Measurements from ENCODE around the gene TUBAL3. TPM values are rescaled to one million over a fixed set of nuclear protein-coding genes. Genes with fewer than 3 reads are reported as not detected.

Gene TUBAL3
- total RNA-seq, 1 experiment from 2014 or later, result 0.19 TPM

DNA sequence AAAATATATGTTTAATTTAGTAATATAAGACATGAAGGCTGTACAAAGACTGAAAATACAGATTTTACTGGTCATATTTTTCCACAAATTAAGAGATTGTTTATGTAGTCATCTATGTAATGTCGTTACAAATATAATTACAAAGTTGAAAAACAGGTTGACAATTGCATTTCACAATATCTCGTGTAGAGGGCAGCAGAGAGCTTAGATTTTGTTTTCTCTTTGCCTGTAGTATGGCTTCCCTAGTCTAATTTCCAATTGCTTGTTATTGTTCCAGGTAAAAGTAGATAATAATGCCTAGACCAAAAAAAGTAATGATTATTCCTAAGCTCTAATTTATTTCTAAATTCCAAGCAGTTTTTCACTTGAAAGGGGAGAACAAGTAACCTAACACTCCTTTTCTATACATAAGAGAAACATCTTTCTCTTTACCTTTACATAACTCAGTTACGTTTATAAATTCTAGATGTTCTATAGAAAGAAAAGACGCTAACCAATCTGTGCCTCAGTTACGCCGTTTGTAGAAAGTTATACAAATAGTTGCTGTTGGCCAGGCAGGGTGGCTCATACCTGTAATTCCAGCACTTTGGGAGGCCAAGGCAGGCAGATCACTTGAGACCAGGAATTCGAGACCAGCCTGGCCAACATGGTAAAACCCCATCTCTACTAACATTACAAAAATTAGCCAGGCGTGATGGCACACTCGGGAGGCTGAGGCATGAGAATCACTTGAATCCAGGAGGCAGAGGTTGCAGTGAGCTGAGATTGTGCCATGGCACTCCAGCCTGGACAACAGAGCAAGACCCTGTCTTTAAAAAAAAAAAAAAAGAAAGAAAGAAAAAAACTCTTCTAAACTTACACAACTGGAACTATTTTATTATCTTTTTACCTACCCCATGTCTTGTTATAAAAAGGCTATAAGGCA is 37.7 kb upstream of the TUBAL3 start:
- CTCF ChIA-PET, result interaction anchor here (0.5 to 2.8 kb wide), 4 partner anchors 180 to 616 kb away, joined by 3 to 14 read pairs (median 6); partner anchors contain the start of gene AKR1E2

GRCh38 chr10:5441106-5441505 is 36.5 kb upstream of the TUBAL3 start:
- TF ChIP-seq, protein P1, sequence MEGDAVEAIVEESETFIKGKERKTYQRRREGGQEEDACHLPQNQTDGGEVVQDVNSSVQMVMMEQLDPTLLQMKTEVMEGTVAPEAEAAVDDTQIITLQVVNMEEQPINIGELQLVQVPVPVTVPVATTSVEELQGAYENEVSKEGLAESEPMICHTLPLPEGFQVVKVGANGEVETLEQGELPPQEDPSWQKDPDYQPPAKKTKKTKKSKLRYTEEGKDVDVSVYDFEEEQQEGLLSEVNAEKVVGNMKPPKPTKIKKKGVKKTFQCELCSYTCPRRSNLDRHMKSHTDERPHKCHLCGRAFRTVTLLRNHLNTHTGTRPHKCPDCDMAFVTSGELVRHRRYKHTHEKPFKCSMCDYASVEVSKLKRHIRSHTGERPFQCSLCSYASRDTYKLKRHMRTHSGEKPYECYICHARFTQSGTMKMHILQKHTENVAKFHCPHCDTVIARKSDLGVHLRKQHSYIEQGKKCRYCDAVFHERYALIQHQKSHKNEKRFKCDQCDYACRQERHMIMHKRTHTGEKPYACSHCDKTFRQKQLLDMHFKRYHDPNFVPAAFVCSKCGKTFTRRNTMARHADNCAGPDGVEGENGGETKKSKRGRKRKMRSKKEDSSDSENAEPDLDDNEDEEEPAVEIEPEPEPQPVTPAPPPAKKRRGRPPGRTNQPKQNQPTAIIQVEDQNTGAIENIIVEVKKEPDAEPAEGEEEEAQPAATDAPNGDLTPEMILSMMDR (conservative IDR thresholded peaks at IDR 0.05; ENCODE audit: low read depth, low read length), result no peak
- TF ChIP-seq EZH2 (IDR thresholded peaks at IDR 0.05; ENCODE audit: borderline replicate concordance, low read depth, low read length, poor library complexity, severe bottlenecking), result no peak
- peaks cover 6% of the 10 kb centered on the region for H3K36me3 ChIP-seq (ENCODE audit: insufficient read depth, low read length, poor library complexity, severe bottlenecking)
- ChIA-PET POLR2A (ENCODE audit: low non-redundant PET) (interaction anchor here (0.6 kb wide), 1 partner anchor 604 kb away, joined by 4 read pairs; no protein-coding TSS in a partner anchor), CTCF (interaction anchor here (0.6 to 2.8 kb wide), 2 partner anchors 13 to 182 kb away, joined by 3 to 14 read pairs; no protein-coding TSS in a partner anchor)
- H3K4me3 ChIP-seq (ENCODE audit: low read depth, low read length, poor library complexity, severe bottlenecking), result no peak overlapping the region
- H3K27ac ChIP-seq (ENCODE audit: low read depth, low read length, poor library complexity, severe bottlenecking), result no peak overlapping the region
- BruUV-seq (replicated peaks), result no TSS peak
- no peak for DNase-seq (ENCODE audit: low spot score)
- no peaks in the 10 kb centered on the region for H3K27me3 ChIP-seq (replicated peaks; ENCODE audit: insufficient read depth, low read depth, low read length, poor library complexity)
- H3K9me3 ChIP-seq (ENCODE audit: low read depth, low read length, poor library complexity, severe bottlenecking), result no peaks in the 10 kb centered on the region
- intact Hi-C loops (cut with micrococcal nuclease; ENCODE audit: unreplicated experiment), result loop anchor here (5.0 to 10.0 kb wide), 3 partner anchors 181 to 964 kb away; no protein-coding TSS in a partner anchor
- peaks cover 7% of the 10 kb centered on the region for H3K4me1 ChIP-seq (ENCODE audit: insufficient read depth, low read length, poor library complexity, severe bottlenecking)

More for the DNA sequence above, 37.7 kb upstream of the TUBAL3 start:
- no peak overlapping the region for H3K27ac ChIP-seq (ENCODE audit: low read depth, low read length, poor library complexity, severe bottlenecking)
- intact Hi-C loops (cut with micrococcal nuclease; ENCODE audit: unreplicated experiment), result loop anchor here (5.0 to 10.0 kb wide), 3 partner anchors 180 to 962 kb away; no protein-coding TSS in a partner anchor
- no peaks in the 10 kb centered on the region for H3K9me3 ChIP-seq (ENCODE audit: low read depth, low read length, poor library complexity, severe bottlenecking)
- POLR2A ChIA-PET (ENCODE audit: low non-redundant PET), result no interaction called here
- peak; percentile 51 for DNase-seq (ENCODE audit: low spot score)
- H3K27me3 ChIP-seq (replicated peaks; ENCODE audit: insufficient read depth, low read depth, low read length, poor library complexity), result no peaks in the 10 kb centered on the region
- H3K36me3 ChIP-seq (ENCODE audit: insufficient read depth, low read length, poor library complexity, severe bottlenecking), result peaks cover 6% of the 10 kb centered on the region
- no peak for TF ChIP-seq EZH2 (IDR thresholded peaks at IDR 0.05; ENCODE audit: borderline replicate concordance, low read depth, low read length, poor library complexity, severe bottlenecking)
- TF ChIP-seq, protein P1 (conservative IDR thresholded peaks at IDR 0.05; ENCODE audit: low read depth, low read length), result peak; percentile 75
- peaks cover 5% of the 10 kb centered on the region for H3K4me1 ChIP-seq (ENCODE audit: insufficient read depth, low read length, poor library complexity, severe bottlenecking)
- BruUV-seq (replicated peaks), result no TSS peak
- no peak overlapping the region for H3K4me3 ChIP-seq (ENCODE audit: low read depth, low read length, poor library complexity, severe bottlenecking)

DNA sequence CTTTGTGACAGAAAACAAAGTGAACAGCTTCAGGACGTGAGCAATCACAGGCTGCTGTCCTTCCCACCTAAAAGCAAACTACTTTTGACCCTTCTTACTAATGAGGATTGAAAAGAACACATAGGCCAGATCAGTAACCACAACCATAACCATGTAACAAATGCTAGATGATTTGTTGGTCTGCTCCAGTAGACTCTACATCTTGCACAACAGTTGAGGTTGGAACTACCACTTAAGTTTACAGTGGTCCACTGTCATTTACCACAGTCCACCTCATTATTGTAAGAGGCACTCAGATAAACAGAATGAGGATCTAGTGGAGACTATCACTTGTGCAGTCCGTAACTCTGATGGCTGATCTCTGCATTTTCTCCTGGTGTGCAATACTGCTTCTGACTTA is 35.6 kb upstream of the TUBAL3 start:
- intact Hi-C loops (cut with micrococcal nuclease; ENCODE audit: unreplicated experiment), result loop anchor here (5.0 to 10.0 kb wide), 3 partner anchors 182 to 965 kb away; no protein-coding TSS in a partner anchor
- Histone ChIP-seq H3K4me3 (ENCODE audit: low read depth, low read length, poor library complexity, severe bottlenecking) (no peak overlapping the region), H3K27me3 (replicated peaks; ENCODE audit: insufficient read depth, low read depth, low read length, poor library complexity) (no peaks in the 10 kb centered on the region), H3K27ac (ENCODE audit: low read depth, low read length, poor library complexity, severe bottlenecking) (no peak overlapping the region), H3K4me1 (ENCODE audit: insufficient read depth, low read length, poor library complexity, severe bottlenecking) (peaks cover 4% of the 10 kb centered on the region), H3K9me3 (ENCODE audit: low read depth, low read length, poor library complexity, severe bottlenecking) (no peaks in the 10 kb centered on the region), H3K36me3 (ENCODE audit: insufficient read depth, low read length, poor library complexity, severe bottlenecking) (peaks cover 6% of the 10 kb centered on the region)
- ChIA-PET CTCF (interaction anchor here (2.8 kb wide), 1 partner anchor 182 kb away, joined by 14 read pairs; no protein-coding TSS in a partner anchor), POLR2A (ENCODE audit: low non-redundant PET) (interaction anchor here (0.6 kb wide), 1 partner anchor 603 kb away, joined by 4 read pairs; no protein-coding TSS in a partner anchor)
- no TSS peak for BruUV-seq (replicated peaks)
- no peak for TF ChIP-seq EZH2 (IDR thresholded peaks at IDR 0.05; ENCODE audit: borderline replicate concordance, low read depth, low read length, poor library complexity, severe bottlenecking)
- TF ChIP-seq, protein P1 (conservative IDR thresholded peaks at IDR 0.05; ENCODE audit: low read depth, low read length), result no peak
- no peak for DNase-seq (ENCODE audit: low spot score)

Measured in A673 (cell line).